ENCODE measurements around the gene MID2. TPM values are rescaled to one million over a fixed set of nuclear protein-coding genes. Genes with fewer than 3 reads are reported as not detected.
A peak's percentile ranks its signal among the peaks of the same experiment; 100 is the strongest.
"Not testable (repeated sequence)": the region's sequence is repeated elsewhere in the genome, so short reads cannot be mapped to it uniquely, and the experiment has no call there.

MID2 gene
- total RNA-seq, 4 donors from 2014 or later = 32.2 to 66.6 (median 57.0) TPM

DNA sequence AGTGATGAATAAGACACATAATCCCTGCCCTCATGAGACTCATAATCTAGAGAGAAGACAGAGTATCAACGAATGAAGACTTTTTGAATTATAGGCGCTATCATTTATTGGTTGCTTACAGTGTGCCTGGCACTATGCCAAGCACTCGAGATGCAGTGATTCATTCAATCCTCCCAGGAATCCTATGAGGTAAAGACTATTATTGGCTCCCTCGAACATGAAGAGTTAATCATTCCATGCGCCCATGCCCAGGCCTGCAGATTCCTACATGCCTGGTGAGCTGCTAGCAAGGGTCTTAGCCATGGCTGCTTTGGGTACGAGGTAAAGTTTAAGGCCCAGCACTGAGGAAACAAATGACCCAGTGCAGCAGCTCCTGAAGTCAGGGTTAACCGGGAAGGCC lies 109.5 kb downstream of the MID2 start:
- WGBS, 2 donors (ENCODE audit: low coverage in 1 of 2) = 40 to 60% methylated on average over 2 to 3 of the region's 7 CpGs
- H3K27ac ChIP-seq = no peak overlapping the region
- no peak for TF ChIP-seq EP300 (IDR thresholded peaks at IDR 0.05)
- TF ChIP-seq POLR2A (IDR thresholded peaks at IDR 0.05) = no peak
- TF ChIP-seq POLR2AphosphoS5 (IDR thresholded peaks at IDR 0.05) = no peak
- no peak for ATAC-seq
- no peaks in the 10 kb centered on the region for H3K36me3 ChIP-seq
- H3K4me3 ChIP-seq = peak overlapping the region in 1 of 2 donors; percentile 29
- H3K9me3 ChIP-seq = no peaks in the 10 kb centered on the region
- peaks cover 0 to 10% (median 3%) of the 10 kb centered on the region in 3 donors for H3K4me1 ChIP-seq
- peaks cover 15% of the 10 kb centered on the region for H3K27me3 ChIP-seq

- Histone ChIP-seq H3K9me3 (no peaks in the 10 kb centered on the region), H3K4me1 (peaks cover 0 to 10% (median 3%) of the 10 kb centered on the region in 3 donors), H3K36me3 (no peaks in the 10 kb centered on the region), H3K4me3 (peak overlapping the region in 1 of 2 donors; percentile 29), H3K27me3 (peaks cover 15% of the 10 kb centered on the region), H3K27ac (no peak overlapping the region)
- ATAC-seq = no peak
- no peak for TF ChIP-seq POLR2A (IDR thresholded peaks at IDR 0.05)
- WGBS, 2 donors (ENCODE audit: low coverage in 1 of 2) = 11 to 46% methylated on average over 9 to 10 of the region's 48 CpGs
These were observed 110.2 kb downstream of the MID2 start for GRCh38 chrX:107935664-107936433.

DNA sequence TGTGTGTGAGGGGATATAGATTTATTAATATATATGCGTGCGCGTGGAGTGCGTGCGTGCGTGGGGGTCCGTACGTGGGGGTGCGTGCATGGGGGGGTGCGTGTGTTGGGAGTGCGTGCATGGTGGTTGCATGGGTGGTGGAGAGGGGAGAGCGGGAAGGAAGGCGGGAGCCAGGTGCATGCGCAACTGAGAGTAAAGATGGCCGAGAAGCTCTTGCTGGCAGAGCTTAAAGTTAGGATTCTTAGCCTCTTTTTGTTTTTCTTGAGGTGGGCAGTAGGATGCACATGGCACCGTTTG lies 110.7 kb downstream of the MID2 start:
- TF ChIP-seq EP300 (IDR thresholded peaks at IDR 0.05) = no peak
- TF ChIP-seq, protein P1, sequence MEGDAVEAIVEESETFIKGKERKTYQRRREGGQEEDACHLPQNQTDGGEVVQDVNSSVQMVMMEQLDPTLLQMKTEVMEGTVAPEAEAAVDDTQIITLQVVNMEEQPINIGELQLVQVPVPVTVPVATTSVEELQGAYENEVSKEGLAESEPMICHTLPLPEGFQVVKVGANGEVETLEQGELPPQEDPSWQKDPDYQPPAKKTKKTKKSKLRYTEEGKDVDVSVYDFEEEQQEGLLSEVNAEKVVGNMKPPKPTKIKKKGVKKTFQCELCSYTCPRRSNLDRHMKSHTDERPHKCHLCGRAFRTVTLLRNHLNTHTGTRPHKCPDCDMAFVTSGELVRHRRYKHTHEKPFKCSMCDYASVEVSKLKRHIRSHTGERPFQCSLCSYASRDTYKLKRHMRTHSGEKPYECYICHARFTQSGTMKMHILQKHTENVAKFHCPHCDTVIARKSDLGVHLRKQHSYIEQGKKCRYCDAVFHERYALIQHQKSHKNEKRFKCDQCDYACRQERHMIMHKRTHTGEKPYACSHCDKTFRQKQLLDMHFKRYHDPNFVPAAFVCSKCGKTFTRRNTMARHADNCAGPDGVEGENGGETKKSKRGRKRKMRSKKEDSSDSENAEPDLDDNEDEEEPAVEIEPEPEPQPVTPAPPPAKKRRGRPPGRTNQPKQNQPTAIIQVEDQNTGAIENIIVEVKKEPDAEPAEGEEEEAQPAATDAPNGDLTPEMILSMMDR (IDR thresholded peaks at IDR 0.05) = no peak
- TF ChIP-seq POLR2A (IDR thresholded peaks at IDR 0.05) = no peak
- no peak for TF ChIP-seq POLR2AphosphoS5 (IDR thresholded peaks at IDR 0.05)
- H3K27me3 ChIP-seq = peaks cover 15% of the 10 kb centered on the region
- no peaks in the 10 kb centered on the region for H3K36me3 ChIP-seq
- H3K9me3 ChIP-seq = no peaks in the 10 kb centered on the region
- ATAC-seq = no peak
- 22 to 58% methylated on average over 10 to 12 of the region's 16 CpGs for WGBS, 2 donors (ENCODE audit: low coverage in 1 of 2)
- H3K27ac ChIP-seq = no peak overlapping the region
- H3K4me3 ChIP-seq = no peak overlapping the region
- peaks cover 0 to 10% (median 3%) of the 10 kb centered on the region in 3 donors for H3K4me1 ChIP-seq

- Histone ChIP-seq H3K27ac (no peak overlapping the region), H3K4me1 (peaks cover 0 to 10% (median 3%) of the 10 kb centered on the region in 3 donors), H3K4me3 (no peak overlapping the region), H3K9me3 (no peaks in the 10 kb centered on the region), H3K36me3 (no peaks in the 10 kb centered on the region), H3K27me3 (peaks cover 15% of the 10 kb centered on the region)
- ATAC-seq = no peak
- TF ChIP-seq POLR2AphosphoS5 (IDR thresholded peaks at IDR 0.05) (no peak), POLR2A (IDR thresholded peaks at IDR 0.05) (no peak), EP300 (IDR thresholded peaks at IDR 0.05) (no peak)
- TF ChIP-seq, protein P1 (IDR thresholded peaks at IDR 0.05) = no peak
- WGBS, 2 donors (ENCODE audit: low coverage in 1 of 2) = 45 to 69% methylated on average over 2 to 3 of the region's 3 CpGs
These were observed 114.4 kb downstream of the MID2 start for GRCh38 chrX:107940095-107940494.

DNA sequence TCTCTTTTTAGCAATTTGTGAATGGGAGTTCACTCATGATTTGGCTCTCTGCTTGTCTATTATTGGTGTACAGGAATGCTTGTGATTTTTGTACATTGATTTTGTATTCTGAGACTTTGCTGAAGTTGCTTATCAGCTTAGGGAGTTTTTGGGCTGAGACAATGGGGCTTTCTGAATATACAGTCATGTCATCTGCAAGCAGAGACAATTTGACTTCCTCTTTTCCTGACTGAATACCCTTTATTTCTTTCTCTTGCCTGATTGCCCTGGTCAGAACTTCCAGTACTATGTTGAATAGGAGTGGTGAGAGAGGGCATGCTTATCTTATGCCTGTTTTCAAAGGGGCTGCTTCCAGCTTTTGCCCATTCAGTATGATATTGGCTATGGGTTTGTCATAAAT lies 129.7 kb downstream of the MID2 start:
- not testable (repeated sequence) for H3K9me3 ChIP-seq, H3K4me1 ChIP-seq, H3K27ac ChIP-seq, ATAC-seq, H3K36me3 ChIP-seq, H3K27me3 ChIP-seq, H3K4me3 ChIP-seq

DNA sequence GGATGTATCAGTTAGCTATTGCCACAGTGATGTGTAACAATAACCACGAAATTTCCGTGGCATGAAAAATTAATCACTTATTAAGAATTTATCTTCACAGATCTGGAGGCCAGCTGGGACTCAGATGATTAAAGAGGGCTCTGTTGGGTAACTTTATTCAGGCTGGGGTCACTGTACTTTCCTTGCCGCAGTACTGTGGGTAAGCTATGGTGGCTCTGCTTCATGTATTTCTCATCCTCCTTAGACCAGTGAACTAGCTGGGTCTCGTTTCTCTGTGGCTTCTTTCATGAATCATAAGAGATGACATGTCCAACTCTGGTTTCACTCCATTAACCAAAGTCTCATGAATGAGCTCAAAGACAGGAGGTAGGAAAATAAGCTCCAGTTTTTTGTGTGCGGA lies 143.0 kb downstream of the MID2 start:
- Histone ChIP-seq H3K27ac (no peak overlapping the region), H3K27me3 (no peaks in the 10 kb centered on the region), H3K9me3 (no peaks in the 10 kb centered on the region), H3K4me1 (no peaks in the 10 kb centered on the region), H3K4me3 (no peak overlapping the region), H3K36me3 (no peaks in the 10 kb centered on the region)
- WGBS, 2 donors (ENCODE audit: low coverage in 1 of 2) = 75 to 77% methylated on average over 2 to 3 of the region's 5 CpGs
- TF ChIP-seq, protein P1 (IDR thresholded peaks at IDR 0.05) = no peak
- TF ChIP-seq EP300 (IDR thresholded peaks at IDR 0.05) = no peak
- TF ChIP-seq POLR2A (IDR thresholded peaks at IDR 0.05) = no peak
- no peak for TF ChIP-seq POLR2AphosphoS5 (IDR thresholded peaks at IDR 0.05)
- ATAC-seq = no peak
